RCC 7860 (cell line): ENCODE measurements around the gene WSCD1.

Source experiments
- DNase-seq: peaks from one replicate; pipeline ENCODE4 v3.0.0-alpha.2; 2015; ENCODE audit warnings: low spot score
- FAIRE-seq: peaks from 2 replicates; lab custom pipeline; 2012; peaks lifted over from hg19 to GRCh38; lab: Jason Lieb, UNC

WSCD1 gene

DNA sequence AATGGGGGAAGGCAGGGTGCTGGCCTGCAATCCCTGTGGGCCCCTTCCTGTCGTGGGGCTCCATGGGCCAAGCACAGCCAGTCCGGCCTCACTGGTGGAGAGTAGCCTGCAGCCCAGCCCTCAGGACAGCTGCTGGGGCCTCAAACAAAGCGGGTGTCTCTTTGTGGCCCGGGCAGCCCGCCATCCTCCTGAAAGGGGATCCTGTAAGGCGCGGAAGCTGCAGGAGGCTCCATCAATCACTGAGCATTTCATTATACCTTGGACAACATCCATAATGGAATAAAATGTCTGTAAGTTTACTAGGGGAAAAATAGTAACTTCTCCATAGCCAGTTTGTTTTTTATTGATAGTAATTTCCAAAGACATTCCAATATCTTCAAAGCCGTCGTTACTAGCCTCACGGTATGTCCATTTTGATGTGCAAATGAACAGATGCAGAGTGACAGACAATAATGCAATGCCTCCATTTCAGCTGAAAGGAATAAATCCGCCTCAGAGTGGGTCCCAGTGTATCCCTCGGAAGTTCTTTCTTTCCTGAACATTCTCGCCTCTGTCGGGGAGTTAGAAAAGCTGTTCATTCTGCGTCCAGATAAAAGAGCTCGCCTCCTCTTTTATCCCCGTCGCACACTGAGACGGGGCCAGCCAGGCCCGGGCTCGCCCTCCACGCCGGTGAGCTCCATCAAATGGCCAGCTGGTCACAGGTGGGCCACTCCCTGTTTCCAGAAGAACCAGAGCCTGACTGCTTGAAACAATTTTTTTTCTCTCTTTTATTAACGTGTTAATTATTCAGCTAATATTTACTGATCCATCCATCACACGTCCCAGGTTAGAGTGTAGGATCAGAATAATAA lies 14.4 kb downstream of the WSCD1 start:
- FAIRE-seq (no peak), DNase-seq (no peak)

DNA sequence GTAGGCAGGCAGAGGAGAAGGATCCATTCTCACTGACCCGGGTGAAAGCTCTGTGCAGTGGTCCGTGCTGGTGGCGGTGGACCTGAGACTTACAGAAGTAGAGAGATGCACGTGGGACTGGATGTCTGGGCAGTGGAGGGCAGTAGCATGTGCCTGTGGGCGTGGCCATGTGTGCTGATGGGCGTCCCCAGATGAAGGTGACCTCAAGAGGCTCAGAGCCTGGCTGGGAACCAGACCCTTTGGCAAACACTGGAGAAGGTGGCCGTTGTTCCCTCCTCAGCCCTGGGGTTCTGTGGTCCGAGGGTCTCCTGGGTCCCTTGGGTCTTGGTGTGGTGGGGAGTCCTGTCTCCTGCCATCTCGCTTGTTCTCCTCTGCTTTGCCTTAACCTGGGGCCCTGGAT lies 15.6 kb downstream of the WSCD1 start:
- FAIRE-seq (no peak), DNase-seq (no peak)

DNA sequence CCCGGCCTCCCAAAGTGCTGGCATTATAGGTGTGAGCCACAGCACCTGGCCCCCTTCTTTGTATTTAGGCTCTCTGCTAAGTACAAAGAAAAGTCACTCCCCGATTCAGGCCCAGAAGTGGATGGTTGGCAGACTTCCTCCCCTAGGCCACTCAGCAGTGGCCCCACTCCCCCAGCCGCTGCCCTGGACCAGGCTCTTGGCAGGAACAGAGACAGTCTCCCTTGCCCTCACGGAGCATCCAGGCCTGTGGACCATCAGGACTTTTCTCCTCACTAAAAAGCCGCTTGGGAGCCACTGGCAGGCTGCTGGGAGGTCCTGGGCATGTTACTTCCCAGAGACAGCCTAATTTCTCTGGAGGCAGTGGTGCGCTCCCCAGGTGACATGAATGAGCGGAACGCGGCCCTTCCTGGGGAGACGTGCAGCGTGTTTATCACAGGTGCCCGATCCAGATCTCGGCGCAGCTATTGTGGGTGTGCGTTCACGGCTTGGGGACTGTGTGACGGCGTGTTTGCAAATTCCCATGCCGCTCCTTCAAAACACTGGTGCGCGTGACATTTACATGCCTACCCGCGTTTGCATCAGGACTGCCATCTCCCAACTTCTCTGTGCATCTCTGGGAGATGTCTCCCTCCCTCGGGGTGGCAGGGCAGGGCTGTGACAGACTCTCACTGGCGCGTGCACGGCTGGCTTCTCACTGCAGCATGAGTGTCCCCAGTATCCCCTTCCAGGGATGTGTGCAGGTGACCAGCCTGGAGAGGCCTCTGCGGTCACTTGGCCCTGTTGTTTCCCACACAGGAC lies 16.6 kb downstream of the WSCD1 start:
- FAIRE-seq (no peak), DNase-seq (no peak)

DNA sequence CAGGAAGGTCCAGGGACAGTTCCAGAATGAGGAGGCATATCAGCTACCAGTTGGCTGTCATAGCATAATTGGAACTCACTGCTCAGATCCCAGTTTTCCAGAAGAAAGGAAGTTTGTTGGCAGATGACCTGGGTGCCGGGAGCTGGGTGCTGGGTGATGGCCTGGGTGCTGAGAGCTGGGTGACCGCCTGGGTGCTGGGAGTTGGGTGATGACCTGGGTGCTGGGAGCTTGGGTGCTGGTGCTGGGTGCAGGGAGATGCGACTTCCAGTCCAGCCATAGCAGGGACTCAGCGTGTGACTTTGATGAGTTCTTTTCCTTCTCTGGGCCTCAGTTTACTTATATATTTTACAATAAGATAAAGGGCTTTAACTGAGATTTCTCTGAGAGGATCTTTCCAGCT lies 18.0 kb downstream of the WSCD1 start:
- DNase-seq, result no peak
- FAIRE-seq, result no peak

DNA sequence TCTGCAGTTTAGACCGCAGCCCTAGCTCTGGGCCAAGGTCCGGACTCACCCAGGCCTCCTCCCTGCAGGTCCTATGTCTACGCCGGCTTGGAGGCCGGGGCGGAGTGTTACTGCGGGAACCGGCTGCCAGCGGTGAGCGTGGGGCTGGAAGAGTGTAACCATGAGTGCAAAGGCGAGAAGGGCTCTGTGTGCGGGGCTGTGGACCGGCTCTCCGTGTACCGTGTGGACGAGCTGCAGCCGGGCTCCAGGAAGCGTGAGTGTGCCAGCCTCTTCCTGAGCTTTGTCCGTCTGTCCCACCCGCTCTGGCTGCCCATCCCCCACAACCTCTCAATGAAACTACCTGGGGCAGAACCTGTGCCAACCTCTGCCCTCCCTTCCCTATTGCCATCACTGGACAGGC lies 20.1 kb downstream of the WSCD1 start:
- DNase-seq (no peak), FAIRE-seq (no peak)

DNA sequence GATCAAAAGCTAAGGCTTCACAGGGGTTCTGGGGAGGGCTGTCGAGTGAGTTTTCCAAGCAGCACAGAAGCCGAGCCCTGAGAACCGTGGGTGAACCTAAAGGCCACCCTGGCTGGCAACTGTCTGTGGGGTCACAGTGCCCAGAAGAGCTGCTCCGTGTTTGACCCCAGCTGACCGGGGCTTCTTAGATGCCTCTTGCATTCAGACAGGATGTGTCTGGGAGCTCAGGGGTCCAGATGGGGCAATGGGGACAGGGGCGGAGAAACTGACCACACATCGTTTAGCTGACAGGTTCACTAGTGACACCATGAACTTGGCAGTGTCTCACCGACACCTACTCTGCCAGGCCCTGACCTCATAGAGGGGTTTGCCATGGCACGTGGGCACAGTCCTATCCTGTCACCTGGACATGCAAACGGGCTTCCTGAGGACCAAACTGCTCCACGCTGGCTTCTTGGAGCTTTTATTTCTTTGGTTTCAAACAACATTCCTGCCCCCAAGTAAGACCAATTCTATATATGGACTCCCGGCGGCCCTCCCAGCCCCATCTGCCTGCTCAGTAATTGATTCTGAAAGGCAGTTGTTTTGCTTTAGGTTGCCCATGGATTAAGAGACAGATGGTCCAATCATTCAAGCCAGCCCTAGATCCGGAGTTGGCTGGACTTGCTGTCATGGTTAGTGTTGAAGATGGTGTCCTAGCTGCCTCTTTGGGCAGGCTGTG lies 22.2 kb downstream of the WSCD1 start:
- no peak for DNase-seq
- FAIRE-seq, result no peak

DNA sequence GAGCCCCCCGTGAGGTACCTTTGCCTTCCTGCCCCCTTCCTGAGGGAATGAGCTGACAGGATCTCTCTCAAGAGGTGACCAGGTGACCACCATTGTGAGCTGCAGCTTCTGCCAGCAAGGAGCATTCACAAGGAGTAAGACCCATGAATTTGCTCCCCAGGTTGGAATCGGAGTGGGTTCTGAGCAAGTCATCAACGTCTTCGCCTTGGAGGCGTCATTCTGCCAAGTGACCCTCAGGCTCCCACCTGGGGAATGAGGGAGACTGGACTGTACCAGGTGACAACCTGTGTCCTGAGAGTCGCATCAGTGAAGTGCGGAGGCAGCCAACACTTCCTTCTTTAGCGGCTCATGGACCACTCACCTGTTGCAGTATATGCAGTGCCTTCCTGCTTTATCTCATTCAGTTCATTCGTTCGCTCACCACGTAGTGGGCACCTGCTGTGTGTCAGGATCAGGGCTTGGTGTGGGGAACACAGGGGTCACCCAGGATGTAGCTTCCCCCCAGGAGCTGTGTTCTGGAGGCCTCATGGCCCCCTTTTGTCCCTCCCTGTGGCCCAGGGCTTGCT lies 22.8 kb downstream of the WSCD1 start:
- no peak for FAIRE-seq
- DNase-seq, result no peak

DNA sequence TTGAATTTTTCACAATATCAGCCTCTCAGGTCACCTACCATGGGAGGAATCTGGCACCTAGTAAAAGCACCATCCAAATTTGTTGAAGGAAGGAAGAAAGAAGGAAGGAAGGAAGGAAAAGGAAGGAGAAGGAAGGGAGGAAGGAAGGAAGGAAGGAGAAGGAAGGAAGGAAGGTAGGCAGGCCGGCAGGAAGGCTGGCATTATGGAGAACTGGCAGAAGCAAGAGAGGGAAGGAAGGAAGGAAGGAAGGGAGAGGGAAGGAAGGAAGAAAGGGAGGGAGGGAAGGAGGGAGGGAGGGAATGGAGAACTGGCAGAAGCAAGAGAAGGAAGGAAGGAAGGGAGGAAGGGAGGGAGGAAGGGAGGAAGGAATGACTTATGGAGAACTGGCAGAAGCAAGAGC lies 24.3 kb downstream of the WSCD1 start:
- no peak for FAIRE-seq
- DNase-seq, result no peak

DNA sequence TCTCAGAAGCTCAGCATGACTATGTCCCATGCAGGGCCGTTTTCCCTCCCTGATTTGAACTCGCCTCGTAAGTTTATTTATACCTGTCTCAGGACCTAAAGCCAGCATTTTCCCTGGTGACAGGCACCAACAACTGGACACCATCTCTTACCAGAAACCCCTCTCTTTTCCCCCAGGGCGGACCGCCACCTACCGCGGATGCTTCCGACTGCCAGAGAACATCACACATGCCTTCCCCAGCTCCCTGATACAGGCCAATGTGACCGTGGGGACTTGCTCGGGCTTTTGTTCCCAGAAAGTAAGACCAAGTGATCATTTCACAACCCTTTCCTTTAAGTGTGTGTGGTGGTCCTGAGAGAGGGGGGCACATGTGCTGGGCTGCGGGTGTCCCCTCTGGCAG lies 24.7 kb downstream of the WSCD1 start:
- no peak for FAIRE-seq
- DNase-seq, result no peak

DNA sequence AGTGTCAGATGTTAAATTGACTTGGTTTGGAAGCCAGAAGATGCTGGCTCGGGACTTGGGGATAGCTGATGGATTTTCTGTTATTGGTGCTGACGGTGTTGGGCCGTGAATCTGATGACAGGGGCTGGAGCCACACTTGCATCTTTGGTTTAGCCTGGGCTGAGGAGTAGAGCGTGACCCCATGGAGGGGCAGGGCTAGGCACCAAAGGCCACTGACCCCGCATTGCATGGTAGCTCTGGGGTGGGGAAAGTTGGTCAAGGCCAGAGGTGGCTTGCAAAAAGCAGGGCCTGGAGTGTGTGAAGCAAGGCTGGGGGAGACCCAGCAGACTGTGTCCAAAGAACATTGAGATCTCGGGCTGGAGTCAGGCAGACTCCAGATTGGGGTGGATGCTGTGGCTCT lies 25.3 kb downstream of the WSCD1 start:
- DNase-seq (no peak), FAIRE-seq (no peak)

DNA sequence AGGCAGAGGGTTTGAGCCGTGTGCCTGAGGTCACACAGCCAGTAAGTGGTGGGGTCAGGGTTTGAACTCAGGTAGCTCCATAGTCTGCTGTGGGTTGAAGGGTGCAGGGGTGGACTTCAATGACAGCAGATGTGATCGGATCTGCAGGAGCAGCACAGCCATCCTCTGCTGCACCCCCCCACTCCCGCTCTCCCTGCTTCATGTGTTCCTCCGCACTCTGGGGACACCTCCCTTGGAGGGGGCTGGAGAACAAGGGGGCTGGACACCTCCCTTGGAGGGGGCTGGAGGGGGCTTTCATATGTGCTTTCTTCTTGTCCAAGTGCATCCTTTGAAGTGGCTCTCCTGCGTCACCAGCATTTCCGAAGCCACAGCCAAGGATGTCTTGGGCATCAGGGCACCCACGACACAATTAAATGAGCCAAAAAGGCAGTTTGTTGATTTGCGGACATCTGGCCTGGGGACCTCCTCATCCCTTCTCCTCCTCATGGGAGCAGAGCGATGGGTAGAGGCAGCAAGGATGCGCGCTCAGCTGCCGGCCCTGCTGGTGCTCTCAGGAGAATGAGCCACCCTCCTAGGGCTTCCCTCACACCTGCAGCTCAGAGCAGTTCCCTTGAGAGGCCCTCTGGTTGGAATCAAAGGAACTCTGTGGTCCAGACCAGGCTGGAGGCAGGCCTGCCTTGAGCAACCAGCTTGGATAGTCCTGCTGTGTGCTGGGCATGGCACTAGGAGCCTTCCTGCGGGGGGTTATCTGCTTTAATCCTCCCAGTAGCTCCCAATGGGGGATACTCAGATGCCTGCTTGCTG lies 26.2 kb downstream of the WSCD1 start:
- FAIRE-seq (no peak), DNase-seq (no peak)

DNA sequence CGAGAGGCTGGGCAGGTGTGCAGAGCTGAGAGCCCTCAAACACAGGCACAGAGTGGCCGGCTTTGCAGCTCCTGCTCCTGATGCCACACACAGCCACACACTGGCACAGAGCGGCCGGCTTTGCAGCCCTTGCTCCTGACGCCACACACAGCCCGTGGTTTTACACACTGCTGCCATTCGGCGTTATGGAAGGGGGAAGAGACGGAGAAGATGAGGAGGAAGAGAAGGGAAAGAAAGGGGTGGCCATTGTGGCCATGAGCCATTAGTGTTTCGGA lies 26.8 kb downstream of the WSCD1 start:
- no peak for FAIRE-seq
- no peak for DNase-seq

DNA sequence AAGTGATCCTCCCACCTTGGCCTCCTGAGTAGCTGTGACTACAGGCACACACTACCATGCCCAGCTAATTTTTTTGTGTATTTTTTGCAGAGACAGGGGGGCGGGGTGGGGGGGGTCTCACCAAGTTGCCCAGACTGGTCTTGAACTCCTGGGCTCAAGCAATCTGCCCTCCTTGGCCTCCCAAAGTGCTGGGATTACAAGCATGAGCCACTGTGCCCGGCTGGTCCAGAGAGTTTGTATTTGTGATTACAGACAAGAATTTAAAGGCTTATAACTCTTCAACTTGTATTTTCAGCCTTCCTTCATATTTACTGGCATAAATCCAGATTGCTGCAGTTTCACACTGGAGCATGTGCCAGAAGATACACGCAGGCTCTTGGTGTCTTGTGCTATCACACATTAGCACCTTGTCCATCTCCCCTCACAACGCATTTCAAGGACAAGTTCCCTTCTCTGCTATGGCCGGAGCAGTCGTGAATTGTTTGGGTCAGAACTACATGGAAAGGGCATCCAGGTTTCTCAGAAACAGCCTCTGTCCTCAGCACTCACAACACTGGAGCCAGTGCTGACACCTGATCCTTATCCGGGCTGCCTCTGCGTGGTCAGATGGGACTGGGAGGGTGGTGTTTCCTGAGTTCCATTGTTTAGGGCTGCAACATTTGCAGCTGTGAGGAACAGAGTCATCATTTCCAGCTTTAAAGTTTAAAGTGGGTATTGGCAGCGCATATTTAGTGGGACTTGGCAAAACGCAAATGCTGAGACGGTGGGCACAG lies 28.1 kb downstream of the WSCD1 start:
- DNase-seq, result no peak
- FAIRE-seq, result no peak

DNA sequence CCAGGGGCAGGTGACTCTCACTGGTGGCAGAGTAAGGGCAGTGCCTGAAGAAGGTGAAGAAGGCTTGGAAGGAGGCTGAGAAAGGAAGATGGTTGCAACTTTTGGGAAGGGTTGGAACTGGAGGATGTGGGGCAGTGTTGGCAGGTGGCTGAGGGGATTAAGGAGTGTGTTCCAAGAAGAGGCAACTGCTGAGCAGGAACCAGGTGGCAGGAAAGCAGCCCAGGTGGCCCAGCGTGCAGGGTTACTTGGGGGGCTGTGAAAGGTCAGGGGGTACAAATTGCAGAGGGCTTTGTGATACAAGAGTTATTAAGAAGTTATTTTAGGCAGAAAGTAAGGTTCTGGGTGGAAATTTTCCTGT lies 28.6 kb downstream of the WSCD1 start:
- FAIRE-seq (no peak), DNase-seq (no peak)

DNA sequence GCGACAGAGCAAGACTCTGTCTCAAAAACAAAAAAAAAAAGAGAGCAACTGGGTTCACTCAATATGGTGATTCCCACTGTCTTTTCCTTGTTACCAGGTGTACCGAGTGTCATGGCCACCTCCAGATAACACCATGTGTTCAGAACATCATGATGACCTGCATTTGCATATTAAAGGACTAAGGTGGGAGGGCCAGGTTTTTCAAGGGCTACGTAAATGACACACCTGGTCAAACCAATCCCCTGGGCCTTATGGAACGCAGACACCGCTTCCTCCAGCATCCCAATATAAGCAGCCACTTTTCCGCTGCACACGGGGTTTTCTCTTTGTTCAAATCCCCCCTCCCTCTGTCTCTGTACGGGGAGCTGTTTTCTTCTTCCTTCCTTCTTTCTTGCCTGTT lies 29.3 kb downstream of the WSCD1 start:
- FAIRE-seq (no peak), DNase-seq (no peak)

DNA sequence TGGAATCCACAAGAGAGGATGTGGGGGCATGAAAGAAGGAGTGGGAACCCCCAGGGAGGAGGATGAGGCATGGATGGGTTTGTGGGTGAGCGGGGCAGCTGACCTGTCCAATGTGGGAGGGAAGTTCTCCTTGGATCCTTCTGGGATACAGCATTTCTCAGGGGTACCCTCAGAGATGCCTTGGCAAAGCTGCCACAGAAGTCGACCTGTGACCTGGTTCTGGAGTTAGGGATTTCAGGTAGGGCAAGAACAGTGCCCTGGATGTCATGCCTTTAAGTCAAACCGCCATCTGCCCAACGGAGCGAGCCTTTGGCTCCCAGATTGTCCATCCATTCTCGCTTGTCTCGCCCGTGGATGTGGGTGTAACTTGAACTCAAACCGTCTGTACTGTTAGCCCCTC lies 30.0 kb downstream of the WSCD1 start:
- FAIRE-seq, result no peak
- no peak for DNase-seq

DNA sequence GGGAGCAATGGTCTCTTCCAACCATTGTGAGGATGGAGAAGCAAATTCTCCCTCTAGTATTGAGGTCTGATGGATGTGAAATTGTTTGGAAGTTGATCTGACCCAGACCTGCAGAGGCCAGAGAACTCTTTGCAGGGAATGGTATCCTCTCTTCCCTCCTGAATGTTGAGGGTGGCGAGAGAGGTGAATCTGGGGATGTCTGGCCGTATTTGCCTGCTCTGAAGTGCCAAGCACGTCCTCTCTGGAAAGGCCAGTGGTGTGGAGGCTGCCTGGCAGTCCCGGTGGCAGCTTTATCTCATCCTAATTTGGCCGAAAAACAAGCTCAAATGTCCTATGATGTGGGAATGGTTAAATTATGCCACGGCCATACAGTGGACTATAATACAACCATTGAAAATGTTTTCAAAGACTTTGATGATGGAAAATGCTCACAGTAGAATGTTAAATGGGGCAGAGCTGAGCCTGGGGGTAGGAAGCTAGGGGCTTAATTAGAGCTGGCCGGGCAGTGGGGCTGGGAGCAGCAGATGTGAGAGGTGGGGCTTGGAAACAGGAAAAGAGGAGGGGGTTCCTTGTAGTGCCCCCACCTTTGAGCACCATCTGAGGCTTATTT lies 30.8 kb downstream of the WSCD1 start:
- FAIRE-seq, result no peak
- DNase-seq, result no peak

DNA sequence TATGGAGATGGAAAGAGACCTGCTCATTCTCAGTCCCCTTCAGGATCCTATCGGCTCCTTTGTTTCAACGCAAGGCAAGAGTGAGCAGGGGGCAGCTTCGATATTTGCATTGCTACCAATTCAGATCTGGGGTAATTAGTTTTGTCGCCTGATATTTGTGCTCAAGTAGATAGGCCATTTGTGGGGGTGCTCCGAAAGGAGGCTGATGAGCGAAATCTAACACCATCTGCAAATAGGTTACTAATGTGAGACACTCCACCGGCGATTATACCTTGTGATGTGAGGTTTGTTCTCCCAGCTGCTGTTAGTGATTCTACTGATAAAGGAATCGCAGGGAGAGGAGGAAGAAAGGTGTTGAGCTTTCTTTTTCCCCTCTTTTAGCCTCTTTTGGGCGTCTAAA lies 31.5 kb downstream of the WSCD1 start:
- no peak for DNase-seq
- no peak for FAIRE-seq

DNA sequence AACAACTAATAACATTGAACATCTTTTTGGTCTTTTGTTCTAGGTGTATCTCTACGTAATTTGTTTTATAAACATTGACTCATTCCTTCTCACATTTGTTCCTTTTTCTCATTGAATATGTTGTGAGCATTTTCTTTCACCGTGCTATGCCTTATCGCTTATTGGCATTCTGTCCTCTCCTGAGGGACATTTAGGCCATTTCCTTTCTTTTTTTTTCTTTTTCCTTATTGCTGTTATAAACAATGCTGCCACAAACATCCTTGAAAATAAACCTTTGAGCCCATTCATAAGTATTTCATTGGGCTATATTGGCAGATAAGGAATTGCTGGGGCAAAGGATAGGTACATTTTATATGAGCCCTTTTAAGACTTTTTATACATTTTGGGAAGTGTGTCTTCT lies 32.4 kb downstream of the WSCD1 start:
- FAIRE-seq (no peak), DNase-seq (no peak)
